C4-2B (cell line): ENCODE data around the gene RPGRIP1L.

Source experiments
- CTCF ChIP-seq: fragments of 450-650 bp; conservative IDR thresholded peaks from 2 replicates; pipeline ENCODE4 v1.5.1; 2017; ENCODE audit warnings: mild to moderate bottlenecking
- ZFX ChIP-seq: fragments of 450-650 bp; IDR thresholded peaks from 2 replicates; pipeline ENCODE4 v1.6.1; 2017

GRCh38 chr16:53583401-53583800 lies 120.3 kb downstream of the RPGRIP1L start:
- TF ChIP-seq CTCF = no peak
- TF ChIP-seq ZFX = no peak
